Ishikawa (cell line): Measurements from ENCODE around the gene PPP2CA.

Experiments
- CEBPB ChIP-seq: IDR thresholded peaks from 2 replicates; pipeline ENCODE4 v1.6.1; 2012
- CREB1 ChIP-seq: IDR thresholded peaks from 2 replicates; pipeline ENCODE4 v1.6.1; 2012; ENCODE audit warnings: low read depth
- EGR1 ChIP-seq: IDR thresholded peaks from 2 replicates; pipeline ENCODE4 v1.6.1; 2012
- EP300 ChIP-seq: IDR thresholded peaks from 2 replicates; pipeline ENCODE4 v1.6.1; 2012; ENCODE audit warnings: borderline replicate concordance
- NFIC ChIP-seq: IDR thresholded peaks from 2 replicates; pipeline ENCODE4 v1.6.1; 2012
- RAD21 ChIP-seq: IDR thresholded peaks from 2 replicates; pipeline ENCODE4 v1.6.1; 2012; ENCODE audit warnings: low read depth
- TAF1 ChIP-seq: IDR thresholded peaks from 2 replicates; pipeline ENCODE4 v1.6.1; 2012; ENCODE audit warnings: low read depth, mild to moderate bottlenecking
- TCF12 ChIP-seq: IDR thresholded peaks from 2 replicates; pipeline ENCODE4 v1.6.1; 2012; ENCODE audit warnings: low read depth
- TEAD4 ChIP-seq: IDR thresholded peaks from 2 replicates; pipeline ENCODE4 v1.6.1; 2012
- YY1 ChIP-seq: IDR thresholded peaks from 2 replicates; pipeline ENCODE4 v1.6.1; 2012; ENCODE audit warnings: low read depth
- TF ChIP-seq, protein P1 (sequence below): IDR thresholded peaks from 2 replicates; pipeline ENCODE4 v1.6.1; 2012
- TF ChIP-seq, protein P2 (sequence below): IDR thresholded peaks from 2 replicates; pipeline ENCODE4 v1.6.1; 2012; ENCODE audit warnings: low read depth, mild to moderate bottlenecking

DNA sequence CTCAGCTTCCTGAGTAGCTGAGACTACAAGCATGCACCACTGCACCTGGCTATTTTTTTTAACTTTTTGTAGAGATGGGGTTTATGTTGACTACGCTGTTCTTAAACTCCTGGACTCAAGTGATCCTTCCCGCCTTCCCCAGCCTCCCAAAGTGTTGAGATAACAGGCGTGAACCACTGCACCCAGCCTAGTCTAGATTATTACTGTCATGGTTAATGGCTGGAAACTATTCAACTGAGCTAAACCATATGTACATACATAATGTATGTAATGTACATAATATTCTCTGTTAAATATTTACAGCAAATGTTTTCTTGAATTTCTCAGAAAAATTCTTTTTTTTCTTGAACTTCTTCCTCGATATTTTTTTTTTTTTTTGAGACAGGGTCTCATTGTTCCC, 21.3 kb downstream of the PPP2CA start:
- TF ChIP-seq TAF1 (no peak), RAD21 (no peak), TEAD4 (no peak), EGR1 (no peak), EP300 (no peak), CEBPB (no peak), NFIC (no peak), CREB1 (no peak), YY1 (no peak), TCF12 (no peak)
- TF ChIP-seq, protein P1, sequence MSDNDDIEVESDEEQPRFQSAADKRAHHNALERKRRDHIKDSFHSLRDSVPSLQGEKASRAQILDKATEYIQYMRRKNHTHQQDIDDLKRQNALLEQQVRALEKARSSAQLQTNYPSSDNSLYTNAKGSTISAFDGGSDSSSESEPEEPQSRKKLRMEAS, result no peak
- TF ChIP-seq, protein P2, sequence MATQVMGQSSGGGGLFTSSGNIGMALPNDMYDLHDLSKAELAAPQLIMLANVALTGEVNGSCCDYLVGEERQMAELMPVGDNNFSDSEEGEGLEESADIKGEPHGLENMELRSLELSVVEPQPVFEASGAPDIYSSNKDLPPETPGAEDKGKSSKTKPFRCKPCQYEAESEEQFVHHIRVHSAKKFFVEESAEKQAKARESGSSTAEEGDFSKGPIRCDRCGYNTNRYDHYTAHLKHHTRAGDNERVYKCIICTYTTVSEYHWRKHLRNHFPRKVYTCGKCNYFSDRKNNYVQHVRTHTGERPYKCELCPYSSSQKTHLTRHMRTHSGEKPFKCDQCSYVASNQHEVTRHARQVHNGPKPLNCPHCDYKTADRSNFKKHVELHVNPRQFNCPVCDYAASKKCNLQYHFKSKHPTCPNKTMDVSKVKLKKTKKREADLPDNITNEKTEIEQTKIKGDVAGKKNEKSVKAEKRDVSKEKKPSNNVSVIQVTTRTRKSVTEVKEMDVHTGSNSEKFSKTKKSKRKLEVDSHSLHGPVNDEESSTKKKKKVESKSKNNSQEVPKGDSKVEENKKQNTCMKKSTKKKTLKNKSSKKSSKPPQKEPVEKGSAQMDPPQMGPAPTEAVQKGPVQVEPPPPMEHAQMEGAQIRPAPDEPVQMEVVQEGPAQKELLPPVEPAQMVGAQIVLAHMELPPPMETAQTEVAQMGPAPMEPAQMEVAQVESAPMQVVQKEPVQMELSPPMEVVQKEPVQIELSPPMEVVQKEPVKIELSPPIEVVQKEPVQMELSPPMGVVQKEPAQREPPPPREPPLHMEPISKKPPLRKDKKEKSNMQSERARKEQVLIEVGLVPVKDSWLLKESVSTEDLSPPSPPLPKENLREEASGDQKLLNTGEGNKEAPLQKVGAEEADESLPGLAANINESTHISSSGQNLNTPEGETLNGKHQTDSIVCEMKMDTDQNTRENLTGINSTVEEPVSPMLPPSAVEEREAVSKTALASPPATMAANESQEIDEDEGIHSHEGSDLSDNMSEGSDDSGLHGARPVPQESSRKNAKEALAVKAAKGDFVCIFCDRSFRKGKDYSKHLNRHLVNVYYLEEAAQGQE, result no peak
